Subcutaneous abdominal adipose tissue (tissue), 5 donors: Measurements from ENCODE around the gene NR2F1-AS1.

Experiments
- H3K27ac ChIP-seq: one replicate; pipeline ENCODE4 v1.7.0; 2013; ENCODE audit warnings: low read depth, mild to moderate bottlenecking, inconsistent platforms, low read length, moderate library complexity
- H3K27me3 ChIP-seq, 5 donors: one replicate each; pipeline ENCODE4 v1.7.0; 2013; ENCODE audit warnings: low read length in 5 of 5, inconsistent platforms in 1 of 5; ENCODE audit not compliant: control insufficient read depth in 5 of 5, insufficient read depth in 4 of 5
- H3K36me3 ChIP-seq, 5 donors: one replicate each; pipeline ENCODE4 v1.7.0; 2013; ENCODE audit warnings: low read length in 5 of 5; ENCODE audit not compliant: control insufficient read depth in 5 of 5, insufficient read depth in 5 of 5
- H3K4me1 ChIP-seq, 5 donors: one replicate each; pipeline ENCODE4 v1.7.0; 2013; ENCODE audit warnings: low read length in 5 of 5, mild to moderate bottlenecking in 3 of 5, moderate library complexity in 1 of 5; ENCODE audit not compliant: control insufficient read depth in 5 of 5, insufficient read depth in 5 of 5
- H3K4me3 ChIP-seq, 5 donors: one replicate each; pipeline ENCODE4 v1.7.0; 2013; ENCODE audit warnings: low read length in 5 of 5, low read depth in 1 of 5
- H3K9ac ChIP-seq, 5 donors: one replicate each; pipeline ENCODE4 v1.7.0; 2013; ENCODE audit warnings: low read length in 5 of 5, mild to moderate bottlenecking in 4 of 5, moderate library complexity in 3 of 5
- H3K9me3 ChIP-seq, 5 donors: one replicate each; pipeline ENCODE4 v1.7.0; 2013; ENCODE audit warnings: low read length in 5 of 5; ENCODE audit not compliant: control insufficient read depth in 5 of 5
- donor health status: healthy.
- donor health status: healthy.
- donor health status: healthy.
- donor health status: healthy.
- donor health status: healthy.

The NR2F1-AS1 gene

GRCh38 chr5:93433422-93433821 is 147.6 kb downstream of the NR2F1-AS1 start:
- Histone ChIP-seq H3K4me1 (peaks cover 0 to 8% (median 0%) of the 10 kb centered on the region in 5 donors), H3K9me3 (no peaks in the 10 kb centered on the region), H3K9ac (no peak overlapping the region), H3K27ac (no peak overlapping the region), H3K27me3 (no peaks in the 10 kb centered on the region), H3K36me3 (peaks cover 0 to under 1% (median 0%) of the 10 kb centered on the region in 5 donors), H3K4me3 (no peak overlapping the region)

GRCh38 chr5:93431250-93431649 is 149.8 kb downstream of the NR2F1-AS1 start:
- Histone ChIP-seq H3K27me3 (no peaks in the 10 kb centered on the region), H3K27ac (no peak overlapping the region), H3K9ac (no peak overlapping the region), H3K36me3 (no peaks in the 10 kb centered on the region), H3K9me3 (no peaks in the 10 kb centered on the region), H3K4me1 (no peaks in the 10 kb centered on the region), H3K4me3 (no peak overlapping the region)

GRCh38 chr5:93430673-93431199 is 150.3 kb downstream of the NR2F1-AS1 start:
- no peak overlapping the region for H3K9ac ChIP-seq
- H3K27me3 ChIP-seq, result no peaks in the 10 kb centered on the region
- no peak overlapping the region for H3K27ac ChIP-seq
- no peaks in the 10 kb centered on the region for H3K36me3 ChIP-seq
- H3K4me1 ChIP-seq, result no peaks in the 10 kb centered on the region
- H3K9me3 ChIP-seq, result no peaks in the 10 kb centered on the region
- H3K4me3 ChIP-seq, result no peak overlapping the region

- peaks cover 0 to 4% (median 0%) of the 10 kb centered on the region in 5 donors for H3K4me1 ChIP-seq
- H3K9me3 ChIP-seq, result no peaks in the 10 kb centered on the region
- no peaks in the 10 kb centered on the region for H3K27me3 ChIP-seq
- no peak overlapping the region for H3K9ac ChIP-seq
- no peaks in the 10 kb centered on the region for H3K36me3 ChIP-seq
- no peak overlapping the region for H3K4me3 ChIP-seq
- no peak overlapping the region for H3K27ac ChIP-seq
Measured at GRCh38 chr5:93430118-93430517, 150.9 kb downstream of the NR2F1-AS1 start.

GRCh38 chr5:93428868-93429267 is 152.2 kb downstream of the NR2F1-AS1 start:
- Histone ChIP-seq H3K27me3 (no peaks in the 10 kb centered on the region), H3K9ac (no peak overlapping the region), H3K4me1 (peaks cover 0 to 10% (median 0%) of the 10 kb centered on the region in 5 donors), H3K36me3 (no peaks in the 10 kb centered on the region), H3K27ac (no peak overlapping the region), H3K4me3 (no peak overlapping the region), H3K9me3 (no peaks in the 10 kb centered on the region)

GRCh38 chr5:93427316-93427715 is 153.7 kb downstream of the NR2F1-AS1 start:
- H3K9ac ChIP-seq, result no peak overlapping the region
- no peaks in the 10 kb centered on the region for H3K36me3 ChIP-seq
- H3K4me1 ChIP-seq, result peaks cover 0 to 16% (median 0%) of the 10 kb centered on the region in 5 donors
- no peak overlapping the region for H3K27ac ChIP-seq
- H3K9me3 ChIP-seq, result no peaks in the 10 kb centered on the region
- H3K27me3 ChIP-seq, result no peaks in the 10 kb centered on the region
- no peak overlapping the region for H3K4me3 ChIP-seq

GRCh38 chr5:93425096-93425495 is 155.9 kb downstream of the NR2F1-AS1 start:
- Histone ChIP-seq H3K36me3 (no peaks in the 10 kb centered on the region), H3K27ac (no peak overlapping the region), H3K27me3 (no peaks in the 10 kb centered on the region), H3K9me3 (no peaks in the 10 kb centered on the region), H3K4me3 (peak overlapping the region in 1 of 5 donors; percentile 7), H3K9ac (no peak overlapping the region), H3K4me1 (peaks cover 0 to 19% (median 0%) of the 10 kb centered on the region in 5 donors)

GRCh38 chr5:93423300-93423699 is 157.7 kb downstream of the NR2F1-AS1 start:
- H3K27ac ChIP-seq, result no peak overlapping the region
- H3K9ac ChIP-seq, result no peak overlapping the region

GRCh38 chr5:93422652-93423280 is 158.3 kb downstream of the NR2F1-AS1 start:
- no peaks in the 10 kb centered on the region for H3K9me3 ChIP-seq
- no peaks in the 10 kb centered on the region for H3K27me3 ChIP-seq
- no peak overlapping the region for H3K4me3 ChIP-seq
- H3K27ac ChIP-seq, result no peak overlapping the region
- no peaks in the 10 kb centered on the region for H3K36me3 ChIP-seq
- H3K4me1 ChIP-seq, result peaks cover 0 to 19% (median 0%) of the 10 kb centered on the region in 5 donors
- no peak overlapping the region for H3K9ac ChIP-seq

More at GRCh38 chr5:93423300-93423699, 157.7 kb downstream of the NR2F1-AS1 start:
- no peaks in the 10 kb centered on the region for H3K36me3 ChIP-seq
- H3K4me3 ChIP-seq, result no peak overlapping the region
- peaks cover 0 to 19% (median 0%) of the 10 kb centered on the region in 5 donors for H3K4me1 ChIP-seq
- no peaks in the 10 kb centered on the region for H3K27me3 ChIP-seq
- H3K9me3 ChIP-seq, result no peaks in the 10 kb centered on the region

GRCh38 chr5:93421987-93422401 is 159.0 kb downstream of the NR2F1-AS1 start:
- H3K36me3 ChIP-seq, result no peaks in the 10 kb centered on the region
- no peak overlapping the region for H3K27ac ChIP-seq
- no peak overlapping the region for H3K9ac ChIP-seq
- no peak overlapping the region for H3K4me3 ChIP-seq
- no peaks in the 10 kb centered on the region for H3K9me3 ChIP-seq
- H3K27me3 ChIP-seq, result no peaks in the 10 kb centered on the region
- peaks cover 0 to 19% (median 0%) of the 10 kb centered on the region in 5 donors for H3K4me1 ChIP-seq
